Measurements from ENCODE around the gene CDC42.
A peak's percentile ranks its signal among the peaks of the same experiment; 100 is the strongest.

The CDC42 gene

DNA sequence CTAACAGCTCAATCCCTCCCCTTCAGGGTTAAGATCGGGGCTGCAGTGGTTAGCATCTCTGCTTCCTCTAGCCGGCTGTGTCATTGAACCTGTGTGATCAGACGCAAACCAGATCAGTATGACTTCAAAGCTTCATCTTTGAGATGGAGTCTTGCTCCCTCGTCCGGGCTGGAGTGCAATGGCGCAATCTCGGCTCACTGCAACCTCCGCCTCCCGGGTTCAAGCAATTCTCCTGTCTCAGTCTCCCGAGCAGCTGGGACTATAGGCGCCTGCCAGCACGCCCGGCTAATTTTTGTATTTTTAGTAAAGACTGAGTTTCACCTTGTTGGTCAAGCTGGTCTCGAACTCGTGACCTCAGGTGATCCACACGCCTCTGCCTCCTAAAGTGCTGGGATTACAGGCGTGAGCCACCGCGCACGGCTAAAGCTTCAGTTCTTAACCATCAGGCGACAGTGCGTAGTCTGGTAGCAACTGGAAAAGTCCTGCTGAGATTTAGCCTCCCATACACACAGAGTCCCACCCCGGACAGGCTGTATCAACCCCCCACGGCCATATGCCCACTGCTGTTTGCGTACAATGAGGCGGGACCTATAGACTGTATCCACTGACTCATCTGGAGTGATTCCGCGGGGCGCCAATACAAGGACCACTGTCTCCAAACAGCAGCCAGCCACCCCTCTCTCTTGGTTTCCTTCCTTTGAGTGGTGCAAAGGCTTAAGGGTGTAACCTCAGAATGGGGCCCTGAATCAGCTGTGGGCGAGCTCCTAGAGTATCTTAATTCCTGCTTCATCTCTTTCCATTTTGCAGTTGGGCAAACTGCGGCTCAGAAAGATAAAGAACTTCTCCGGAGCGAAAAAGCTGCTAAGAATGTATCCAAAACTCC, 27.8 kb upstream of the CDC42 start:
- peak overlapping the region; percentile 95 for H3K4me2 ChIP-seq (ENCODE audit: insufficient read depth, low read length)
- H3K36me3 ChIP-seq (ENCODE audit: insufficient read depth, low read length): no peaks in the 10 kb centered on the region; the same call in 1 of the 2 replicates
- peaks cover 12% of the 10 kb centered on the region for H3K79me2 ChIP-seq (ENCODE audit: insufficient read depth, low read length)
- DNase-seq (peak; percentile 85), ATAC-seq (ENCODE audit: insufficient read depth, low read depth) (peak; percentile 80)
- no peaks in the 10 kb centered on the region for H3K9me3 ChIP-seq (ENCODE audit: insufficient read depth, low read length, severe bottlenecking)
- H3K4me3 ChIP-seq (ENCODE audit: low read depth in 1 of 2, low read length in 2 of 2): peak overlapping the region; percentile 64 to 77
- H3K27ac ChIP-seq (ENCODE audit: low read length): peak overlapping the region; percentile 96
- H3K27me3 ChIP-seq (ENCODE audit: insufficient read depth, low read length, poor library complexity): no peaks in the 10 kb centered on the region
- H3K9ac ChIP-seq (ENCODE audit: low read depth, low read length): peak overlapping the region; percentile 92
- H2AFZ ChIP-seq (ENCODE audit: low read depth, low read length): peak overlapping the region; percentile 94
- H4K20me1 ChIP-seq (ENCODE audit: insufficient read depth, low read length): no peaks in the 10 kb centered on the region
- peaks cover 30% of the 10 kb centered on the region for H3K4me1 ChIP-seq (ENCODE audit: insufficient read depth, low read length)
- TF ChIP-seq, protein P1, sequence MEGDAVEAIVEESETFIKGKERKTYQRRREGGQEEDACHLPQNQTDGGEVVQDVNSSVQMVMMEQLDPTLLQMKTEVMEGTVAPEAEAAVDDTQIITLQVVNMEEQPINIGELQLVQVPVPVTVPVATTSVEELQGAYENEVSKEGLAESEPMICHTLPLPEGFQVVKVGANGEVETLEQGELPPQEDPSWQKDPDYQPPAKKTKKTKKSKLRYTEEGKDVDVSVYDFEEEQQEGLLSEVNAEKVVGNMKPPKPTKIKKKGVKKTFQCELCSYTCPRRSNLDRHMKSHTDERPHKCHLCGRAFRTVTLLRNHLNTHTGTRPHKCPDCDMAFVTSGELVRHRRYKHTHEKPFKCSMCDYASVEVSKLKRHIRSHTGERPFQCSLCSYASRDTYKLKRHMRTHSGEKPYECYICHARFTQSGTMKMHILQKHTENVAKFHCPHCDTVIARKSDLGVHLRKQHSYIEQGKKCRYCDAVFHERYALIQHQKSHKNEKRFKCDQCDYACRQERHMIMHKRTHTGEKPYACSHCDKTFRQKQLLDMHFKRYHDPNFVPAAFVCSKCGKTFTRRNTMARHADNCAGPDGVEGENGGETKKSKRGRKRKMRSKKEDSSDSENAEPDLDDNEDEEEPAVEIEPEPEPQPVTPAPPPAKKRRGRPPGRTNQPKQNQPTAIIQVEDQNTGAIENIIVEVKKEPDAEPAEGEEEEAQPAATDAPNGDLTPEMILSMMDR (IDR thresholded peaks at IDR 0.05; ENCODE audit: borderline replicate concordance, extremely low read depth, low read length, poor library complexity, severe bottlenecking): peak; percentile 38
- no peak for TF ChIP-seq EZH2 (IDR thresholded peaks at IDR 0.05; ENCODE audit: borderline replicate concordance, low read depth, low read length, severe bottlenecking)

DNA sequence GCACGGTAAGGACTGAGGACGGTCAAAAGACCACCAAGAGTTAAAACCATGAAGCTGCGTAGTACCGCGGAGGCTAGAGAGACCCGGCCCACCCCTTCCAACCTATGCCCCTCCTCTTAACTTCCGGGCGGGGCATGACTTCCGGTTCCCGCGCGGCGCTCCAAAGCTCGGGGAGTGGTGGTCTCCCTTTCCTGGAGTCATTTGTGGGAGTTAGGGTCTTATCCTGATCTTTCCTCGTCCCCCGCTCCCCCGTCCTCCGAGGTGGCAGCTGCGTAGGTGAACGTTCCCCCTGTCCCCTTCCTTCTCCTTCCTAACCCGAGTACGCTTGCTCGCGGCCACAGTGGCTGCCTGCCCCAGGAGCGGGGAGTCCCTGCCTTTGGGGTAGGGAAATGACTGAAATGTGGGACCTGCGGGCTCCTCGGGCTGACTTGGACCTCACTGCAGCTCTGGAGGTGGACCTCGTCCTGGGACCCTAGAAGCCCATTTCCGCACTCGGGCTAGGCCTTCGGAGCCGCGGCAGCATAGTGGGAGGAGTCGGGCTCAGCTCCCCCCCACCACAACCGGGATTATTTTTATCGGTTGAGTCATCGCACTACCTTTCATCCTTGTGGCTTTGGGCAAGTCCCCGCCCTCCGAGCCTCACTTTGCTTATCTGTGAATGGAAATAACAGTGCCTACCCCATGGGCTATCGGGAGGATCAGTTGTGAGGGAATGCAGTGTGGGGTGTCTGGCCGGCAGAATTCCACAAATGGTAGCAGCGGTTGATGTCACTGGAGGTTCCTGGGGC, 26.9 kb upstream of the CDC42 start:
- ATAC-seq (ENCODE audit: insufficient read depth, low read depth): peak; percentile 83
- no peaks in the 10 kb centered on the region for H3K9me3 ChIP-seq (ENCODE audit: insufficient read depth, low read length, severe bottlenecking)
- peaks cover 3% of the 10 kb centered on the region for H3K36me3 ChIP-seq (ENCODE audit: insufficient read depth, low read length)
- peak overlapping the region; percentile 64 to 77 for H3K4me3 ChIP-seq (ENCODE audit: low read depth in 1 of 2, low read length in 2 of 2)
- peaks cover 30% of the 10 kb centered on the region for H3K4me1 ChIP-seq (ENCODE audit: insufficient read depth, low read length)
- H2AFZ ChIP-seq (ENCODE audit: low read depth, low read length): peak overlapping the region; percentile 94
- H3K79me2 ChIP-seq (ENCODE audit: insufficient read depth, low read length): peaks cover 12% of the 10 kb centered on the region
- H3K4me2 ChIP-seq (ENCODE audit: insufficient read depth, low read length): peak overlapping the region; percentile 95
- peak overlapping the region; percentile 96 for H3K27ac ChIP-seq (ENCODE audit: low read length)
- no peak for TF ChIP-seq EZH2 (IDR thresholded peaks at IDR 0.05; ENCODE audit: borderline replicate concordance, low read depth, low read length, severe bottlenecking)
- TF ChIP-seq, protein P1 (IDR thresholded peaks at IDR 0.05; ENCODE audit: borderline replicate concordance, extremely low read depth, low read length, poor library complexity, severe bottlenecking): no peak
- no peaks in the 10 kb centered on the region for H4K20me1 ChIP-seq (ENCODE audit: insufficient read depth, low read length)
- peak overlapping the region; percentile 92 for H3K9ac ChIP-seq (ENCODE audit: low read depth, low read length)
- peak; percentile 91 for DNase-seq
- no peaks in the 10 kb centered on the region for H3K27me3 ChIP-seq (ENCODE audit: insufficient read depth, low read length, poor library complexity)

DNA sequence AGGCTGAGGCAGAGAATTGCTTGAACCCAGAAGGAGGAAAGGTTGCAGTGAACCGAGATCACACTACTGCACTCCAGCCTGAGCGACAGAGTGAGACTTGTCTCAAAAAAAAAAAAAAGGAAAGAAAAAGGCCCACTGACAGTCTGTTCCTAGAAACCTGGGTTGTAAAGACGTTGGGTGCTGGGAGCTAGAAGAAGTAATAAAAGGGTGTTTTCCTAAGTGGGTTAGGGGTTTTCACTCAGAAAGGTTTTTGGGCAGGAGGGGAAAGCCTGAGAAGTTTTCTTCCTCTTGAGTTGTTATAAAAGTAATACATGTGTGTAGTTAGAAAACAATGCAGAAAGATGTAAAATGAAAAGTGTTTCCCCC, 25.6 kb upstream of the CDC42 start:
- Histone ChIP-seq H3K4me2 (ENCODE audit: insufficient read depth, low read length) (no peak overlapping the region), H3K9ac (ENCODE audit: low read depth, low read length) (no peak overlapping the region; the same call in 1 of the 2 replicates), H4K20me1 (ENCODE audit: insufficient read depth, low read length) (no peaks in the 10 kb centered on the region), H3K4me3 (ENCODE audit: low read depth in 1 of 2, low read length in 2 of 2) (no peak overlapping the region), H3K27me3 (ENCODE audit: insufficient read depth, low read length, poor library complexity) (no peaks in the 10 kb centered on the region), H3K9me3 (ENCODE audit: insufficient read depth, low read length, severe bottlenecking) (no peaks in the 10 kb centered on the region), H2AFZ (ENCODE audit: low read depth, low read length) (no peak overlapping the region), H3K79me2 (ENCODE audit: insufficient read depth, low read length) (peaks cover 12% of the 10 kb centered on the region), H3K4me1 (ENCODE audit: insufficient read depth, low read length) (peaks cover 30% of the 10 kb centered on the region), H3K36me3 (ENCODE audit: insufficient read depth, low read length) (peaks cover 10% of the 10 kb centered on the region), H3K27ac (ENCODE audit: low read length) (no peak overlapping the region)
- no peak for ATAC-seq (ENCODE audit: insufficient read depth, low read depth)
- TF ChIP-seq EZH2 (IDR thresholded peaks at IDR 0.05; ENCODE audit: borderline replicate concordance, low read depth, low read length, severe bottlenecking): no peak
- TF ChIP-seq, protein P1 (IDR thresholded peaks at IDR 0.05; ENCODE audit: borderline replicate concordance, extremely low read depth, low read length, poor library complexity, severe bottlenecking): no peak
- DNase-seq: no peak
